T-cell (primary cell): ENCODE results near the gene PSAT1. TPM values are rescaled to one million over a fixed set of nuclear protein-coding genes. Genes with fewer than 3 reads are reported as not detected.
A peak's percentile ranks its signal among the peaks of the same experiment; 100 is the strongest.

Source experiments
- ATAC-seq, 4 experiments: fragments of 200-7000 bp in 3 of 4; fragments of 150-1000 bp in 1 of 4; cut with Tn5 transposase; replicated peaks in 1 of 4; 1 replicate in 3 of 4; 2 replicates in 1 of 4; pipeline ENCODE4 v1.10.0; 2021; ENCODE audit warnings: moderate library complexity in 3 of 4, mild to moderate bottlenecking in 2 of 4, moderate number of reproducible peaks in 1 of 4
- CTCF ChIA-PET, 2 donors: fragments of 300-600 bp; sonication (Branson Sonifier 250); formaldehyde crosslinking; loops; one replicate each; lab custom pipeline; 2022; ENCODE audit warnings: antibody characterized with exemption in 2 of 2; lab: Charles Lee
- POLR2A ChIA-PET, 2 donors: fragments of 300-600 bp; sonication (Branson Sonifier 250); formaldehyde crosslinking; loops; one replicate each; lab custom pipeline; 2022; ENCODE audit warnings: antibody characterized with exemption in 2 of 2; lab: Charles Lee
- DNase-seq, 35 experiments: peaks; one replicate each; pipeline versions ENCODE4 v3.0.0 to v3.0.0-alpha.2; 2013 to 2023
- H3K27ac ChIP-seq: one replicate; pipeline ENCODE4 v1.5.1; 2013; ENCODE audit warnings: low read length
- H3K27me3 ChIP-seq, 2 experiments: replicated peaks in 1 of 2; 1 replicate in 1 of 2; 2 replicates in 1 of 2; pipeline versions ENCODE4 v1.6.1 to v1.7.0; 2013; ENCODE audit warnings: low read length in 1 of 2, mixed read lengths in 1 of 2; ENCODE audit not compliant: control insufficient read depth in 2 of 2, insufficient read depth in 2 of 2; ENCODE audit errors: extremely low read depth in 1 of 2
- H3K36me3 ChIP-seq, 2 donors: 1 replicate in 1 of 2; 2 replicates in 1 of 2; pipeline versions ENCODE4 v1.6.1 to v1.7.0; 2013; ENCODE audit warnings: low read length in 1 of 2; ENCODE audit not compliant: control insufficient read depth in 2 of 2, insufficient read depth in 1 of 2; ENCODE audit errors: extremely low read depth in 1 of 2
- H3K4me1 ChIP-seq, 2 experiments: 1 replicate in 1 of 2; 2 replicates in 1 of 2; pipeline versions ENCODE4 v1.6.1 to v1.7.0; 2013; ENCODE audit warnings: low read length in 2 of 2, mixed read lengths in 1 of 2; ENCODE audit not compliant: insufficient read depth in 2 of 2, control insufficient read depth in 1 of 2; ENCODE audit errors: extremely low read depth in 1 of 2
- H3K4me3 ChIP-seq, 2 donors: 1 replicate in 1 of 2; 2 replicates in 1 of 2; pipeline versions ENCODE4 v1.5.1 to v1.7.0; 2013; ENCODE audit warnings: mild to moderate bottlenecking in 2 of 2, low read length in 1 of 2, moderate library complexity in 1 of 2; ENCODE audit not compliant: control insufficient read depth in 1 of 2; ENCODE audit errors: extremely low read depth in 1 of 2
- H3K9me3 ChIP-seq: 2 replicates; pipeline ENCODE4 v1.7.0; 2013
- H3K27ac Mint-ChIP-seq, 2 donors: one replicate each; pipeline ENCODE4 v1.8.0; 2020 to 2021; ENCODE audit warnings: mild to moderate bottlenecking in 2 of 2, mixed read lengths in 2 of 2
- H3K27me3 Mint-ChIP-seq, 2 donors: one replicate each; pipeline ENCODE4 v1.8.0; 2021 to 2022; ENCODE audit warnings: mixed read lengths in 2 of 2
- H3K36me3 Mint-ChIP-seq: one replicate; pipeline ENCODE4 v1.8.0; 2021; ENCODE audit warnings: mixed read lengths
- H3K4me1 Mint-ChIP-seq, 3 donors: one replicate each; pipeline ENCODE4 v1.8.0; 2020 to 2022; ENCODE audit warnings: mixed read lengths in 3 of 3, mild to moderate bottlenecking in 1 of 3
- H3K4me3 Mint-ChIP-seq, 3 donors: one replicate each; pipeline ENCODE4 v1.8.0; 2020 to 2022; ENCODE audit warnings: mild to moderate bottlenecking in 3 of 3, mixed read lengths in 3 of 3, moderate library complexity in 3 of 3
- H3K9me3 Mint-ChIP-seq, 3 donors: one replicate each; pipeline ENCODE4 v1.8.0; 2020 to 2022; ENCODE audit warnings: mixed read lengths in 3 of 3
- WGBS: methylation state at CpG from one replicate; pipeline ENCODE4 v1.1.5; 2013; ENCODE audit warnings: missing lambda C conversion rate; ENCODE audit not compliant: insufficient coverage; 5-methylcytosine and 5-hydroxymethylcytosine counted together
- total RNA-seq, 35 experiments: library from RNA in 6 of 35; stranded (reverse) in 6 of 35; fragments of 120-200 nt in 1 of 35; gene quantifications; one replicate each; pipeline versions ENCODE4 v1.2.1 to v1.2.4 and lab custom pipeline; 2013 to 2026

The PSAT1 gene
- total RNA-seq, 5 donors from 2014 or later (not counting 1 experiment from before 2014, with no cell fraction given): 2.0 to 37.3 (median 24.9) TPM

DNA sequence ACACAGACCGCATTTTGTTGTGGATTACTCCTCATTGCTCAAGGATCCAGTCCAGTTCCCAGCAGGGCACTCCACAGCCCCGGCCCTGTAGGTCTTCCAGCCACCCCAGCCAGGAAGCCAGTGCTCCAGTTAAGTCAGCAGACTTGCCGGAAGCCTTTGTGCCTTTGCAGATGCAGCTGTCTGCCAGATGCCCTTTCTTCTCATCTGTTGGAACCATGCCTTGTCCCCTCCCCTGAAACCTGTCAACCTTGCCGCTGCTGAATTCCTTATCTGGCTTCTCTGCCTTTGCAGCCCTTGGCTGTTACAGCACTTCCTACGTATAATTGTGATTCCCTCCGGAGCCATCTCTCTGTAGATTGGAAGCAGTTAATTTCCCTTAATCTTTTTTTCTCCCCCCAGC lies 28.4 kb downstream of the PSAT1 start:
- H3K36me3 ChIP-seq: no peaks in the 10 kb centered on the region
- H3K4me3 ChIP-seq: no peak overlapping the region
- ChIA-PET CTCF (no interaction called here), POLR2A (no interaction called here)
- ATAC-seq: no peak
- H3K36me3 Mint-ChIP-seq: peaks cover 26% of the 10 kb centered on the region
- no peaks in the 10 kb centered on the region for H3K4me1 ChIP-seq
- H3K9me3 Mint-ChIP-seq: no peaks in the 10 kb centered on the region
- no peak overlapping the region for H3K27ac Mint-ChIP-seq
- no peak overlapping the region for H3K4me3 Mint-ChIP-seq
- DNase-seq: peak in 1 of 35 experiments; percentile 1
- H3K27me3 Mint-ChIP-seq: no peaks in the 10 kb centered on the region
- WGBS: 52% methylated on average over 3 of the region's 6 CpGs
- no peaks in the 10 kb centered on the region for H3K9me3 ChIP-seq
- H3K4me1 Mint-ChIP-seq: peaks cover 0 to 6% (median 0%) of the 10 kb centered on the region in 3 donors
- H3K27me3 ChIP-seq: no peaks in the 10 kb centered on the region
- H3K27ac ChIP-seq: no peak overlapping the region

DNA sequence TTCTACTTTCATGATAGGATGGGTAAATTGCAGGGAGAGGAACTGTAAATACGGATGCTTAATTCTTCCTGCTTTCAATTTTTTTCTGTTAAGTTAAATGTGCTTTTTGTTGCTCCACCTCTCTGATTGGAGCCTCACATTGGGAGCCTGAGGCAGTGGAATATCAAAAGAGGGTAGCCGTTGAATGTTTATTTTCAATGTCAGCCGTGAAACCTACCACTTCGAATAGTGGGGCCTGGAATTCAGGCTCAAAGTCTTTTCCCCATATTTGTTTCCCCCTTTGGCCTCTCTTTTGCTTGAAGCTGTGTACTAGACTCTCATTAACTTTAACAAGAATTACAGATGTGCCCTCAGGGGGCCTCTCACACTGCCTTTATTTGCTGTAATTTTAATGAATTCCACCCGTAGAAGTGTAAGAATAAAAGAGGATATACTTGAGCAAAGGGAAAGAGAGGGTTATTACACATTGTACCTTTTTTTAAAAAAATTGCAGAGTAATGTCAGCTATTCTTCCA lies 29.0 kb downstream of the PSAT1 start:
- DNase-seq (no peak), ATAC-seq (no peak)
- CTCF ChIA-PET: no interaction called here
- H3K4me1 Mint-ChIP-seq: peaks cover 0 to 6% (median 0%) of the 10 kb centered on the region in 3 donors
- H3K4me1 ChIP-seq: no peaks in the 10 kb centered on the region
- H3K4me3 Mint-ChIP-seq: no peak overlapping the region
- H3K27me3 ChIP-seq: no peaks in the 10 kb centered on the region
- no peak overlapping the region for H3K27ac Mint-ChIP-seq
- no peaks in the 10 kb centered on the region for H3K27me3 Mint-ChIP-seq
- POLR2A ChIA-PET: no interaction called here
- peaks cover 25% of the 10 kb centered on the region for H3K36me3 Mint-ChIP-seq
- H3K4me3 ChIP-seq: no peak overlapping the region
- H3K9me3 ChIP-seq: no peaks in the 10 kb centered on the region
- no peaks in the 10 kb centered on the region for H3K36me3 ChIP-seq
- no peak overlapping the region for H3K27ac ChIP-seq
- WGBS: 100% methylated on average over 3 of the region's 5 CpGs
- H3K9me3 Mint-ChIP-seq: no peaks in the 10 kb centered on the region

DNA sequence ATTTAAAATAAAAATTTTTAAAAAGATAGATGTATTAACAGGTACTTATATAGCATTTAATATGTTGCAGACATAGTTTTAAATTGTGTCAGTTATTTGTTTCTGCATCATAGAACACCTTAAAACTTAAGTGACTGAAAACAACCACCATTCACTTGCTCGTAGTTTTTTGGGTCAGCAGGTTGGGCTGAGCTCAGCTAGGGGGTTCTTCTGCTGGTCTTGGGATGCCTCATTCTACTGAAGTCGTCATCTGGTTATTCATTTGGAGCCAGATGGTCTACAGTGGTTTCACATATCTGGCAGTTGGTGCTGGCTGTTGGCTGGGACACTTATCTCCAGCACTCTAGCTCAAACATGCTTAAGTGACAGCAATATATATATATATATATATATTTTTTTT lies 29.6 kb downstream of the PSAT1 start:
- ChIA-PET CTCF (no interaction called here), POLR2A (interaction anchor here in 1 of 2 donors (0.6 kb wide), 1 partner anchor 52 kb away, joined by 3 read pairs; no protein-coding TSS in a partner anchor)
- H3K4me3 Mint-ChIP-seq: no peak overlapping the region
- 100% methylated on average over 1 of the region's 2 CpGs for WGBS
- H3K27me3 Mint-ChIP-seq: no peaks in the 10 kb centered on the region
- Histone ChIP-seq H3K4me1 (no peaks in the 10 kb centered on the region), H3K27me3 (no peaks in the 10 kb centered on the region), H3K27ac (no peak overlapping the region), H3K36me3 (no peaks in the 10 kb centered on the region), H3K4me3 (no peak overlapping the region), H3K9me3 (no peaks in the 10 kb centered on the region)
- ATAC-seq (no peak), DNase-seq (no peak)
- peaks cover 28% of the 10 kb centered on the region for H3K36me3 Mint-ChIP-seq
- H3K4me1 Mint-ChIP-seq: peaks cover 0 to 6% (median 0%) of the 10 kb centered on the region in 3 donors
- H3K9me3 Mint-ChIP-seq: no peaks in the 10 kb centered on the region
- H3K27ac Mint-ChIP-seq: no peak overlapping the region

DNA sequence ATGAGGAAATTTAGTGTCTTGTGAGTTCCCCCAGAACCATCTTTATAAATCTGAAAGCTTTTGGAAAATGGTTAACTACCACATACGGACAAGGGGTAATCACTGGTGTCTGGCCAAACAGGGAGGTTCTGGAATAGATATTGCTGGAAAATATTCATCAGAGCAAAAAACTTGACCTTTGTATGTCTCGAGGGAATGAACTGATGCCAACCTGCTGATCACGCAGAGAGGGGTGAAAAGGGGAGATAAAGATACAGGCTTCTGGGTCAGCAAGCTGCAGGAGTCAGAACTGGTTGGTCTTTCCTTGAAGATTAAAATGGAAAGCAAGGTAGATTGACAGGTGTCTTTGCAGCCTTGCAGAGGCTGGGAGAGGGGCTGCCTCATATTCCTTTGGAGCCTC lies 35.5 kb downstream of the PSAT1 start:
- Histone ChIP-seq H3K27me3 (no peaks in the 10 kb centered on the region), H3K27ac (no peak overlapping the region), H3K9me3 (no peaks in the 10 kb centered on the region), H3K36me3 (no peaks in the 10 kb centered on the region), H3K4me3 (no peak overlapping the region), H3K4me1 (no peaks in the 10 kb centered on the region)
- DNase-seq (no peak), ATAC-seq (no peak)
- POLR2A ChIA-PET: no interaction called here
- Mint-ChIP-seq H3K36me3 (peaks cover 28% of the 10 kb centered on the region), H3K9me3 (peaks cover 11 to 14% (median 13%) of the 10 kb centered on the region in 3 donors), H3K27me3 (peaks cover 11 to 14% of the 10 kb centered on the region in 2 donors), H3K4me1 (no peaks in the 10 kb centered on the region), H3K27ac (no peak overlapping the region), H3K4me3 (no peak overlapping the region)
- CTCF ChIA-PET: interaction anchor here in 1 of 2 donors (1.2 kb wide), 1 partner anchor 36 kb away, joined by 5 read pairs; no protein-coding TSS in a partner anchor
- whole genome bisulfite sequencing: 100% methylated on average over 3 of the region's 3 CpGs

DNA sequence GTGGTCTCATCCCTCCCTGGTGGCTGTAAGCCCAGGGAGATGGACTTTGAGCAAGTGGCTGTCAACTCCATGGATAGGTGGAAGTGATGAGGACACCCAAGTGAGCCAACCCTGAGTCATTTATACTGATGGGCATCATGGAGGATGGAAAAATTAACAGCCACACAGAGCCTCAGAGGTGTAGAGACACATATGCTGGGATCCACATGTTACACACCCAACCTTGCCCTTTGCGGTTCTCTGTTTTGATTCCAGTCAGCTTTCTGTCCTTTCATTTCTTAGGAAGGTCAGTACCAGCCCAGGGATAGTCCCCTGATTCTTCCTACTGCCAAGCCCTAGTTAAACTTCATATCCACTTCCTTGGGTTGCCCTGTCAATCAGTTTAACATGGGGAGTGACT lies 51.9 kb downstream of the PSAT1 start:
- DNase-seq (no peak), ATAC-seq (no peak)
- Mint-ChIP-seq H3K27me3 (peaks cover 5 to 10% of the 10 kb centered on the region in 2 donors), H3K4me1 (peaks cover 11 to 14% (median 12%) of the 10 kb centered on the region in 3 donors), H3K36me3 (no peaks in the 10 kb centered on the region), H3K27ac (no peak overlapping the region), H3K4me3 (no peak overlapping the region), H3K9me3 (peaks cover 0 to 8% (median under 1%) of the 10 kb centered on the region in 3 donors)
- Histone ChIP-seq H3K27me3 (peaks cover 0 to 8% of the 10 kb centered on the region in 2 experiments), H3K9me3 (no peaks in the 10 kb centered on the region), H3K27ac (no peak overlapping the region), H3K36me3 (no peaks in the 10 kb centered on the region), H3K4me1 (peaks cover 0 to 4% of the 10 kb centered on the region in 2 experiments), H3K4me3 (no peak overlapping the region)
- POLR2A ChIA-PET: no interaction called here
- CTCF ChIA-PET: no interaction called here
- WGBS: 80% methylated on average over 1 of the region's 1 CpG

DNA sequence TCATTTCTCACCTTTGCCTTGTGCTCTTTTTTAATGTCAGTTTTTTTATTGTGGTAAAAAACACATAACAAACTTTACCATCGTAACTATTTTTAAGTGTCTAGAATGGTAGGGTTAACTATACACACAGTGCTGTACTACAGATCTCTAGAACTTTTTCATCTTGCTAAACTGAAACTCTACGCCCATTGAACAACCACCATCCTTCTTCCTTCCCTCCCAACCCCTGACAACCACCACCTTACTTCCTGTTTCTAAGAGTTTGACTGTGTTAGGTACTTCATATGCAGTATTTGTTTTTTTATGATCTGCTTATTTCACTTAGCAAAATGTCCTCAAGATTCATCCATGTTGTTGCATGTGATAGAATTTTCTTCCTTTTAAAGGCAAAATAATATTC lies 54.9 kb downstream of the PSAT1 start:
- H3K4me1 Mint-ChIP-seq: peaks cover 11 to 14% (median 12%) of the 10 kb centered on the region in 3 donors
- peak overlapping the region; percentile 2 to 54 for H3K27ac Mint-ChIP-seq
- WGBS: no CpG with 5 or more reads among the region's 2 CpGs
- H3K27ac ChIP-seq: no peak overlapping the region
- no peaks in the 10 kb centered on the region for H3K36me3 ChIP-seq
- H3K4me1 ChIP-seq: peaks cover 0 to 4% of the 10 kb centered on the region in 2 experiments
- H3K27me3 ChIP-seq: peaks cover 0 to 5% of the 10 kb centered on the region in 2 experiments
- H3K36me3 Mint-ChIP-seq: no peaks in the 10 kb centered on the region
- H3K9me3 Mint-ChIP-seq: peaks cover 0 to 4% (median 0%) of the 10 kb centered on the region in 3 donors
- CTCF ChIA-PET: no interaction called here
- peak in 5 of 35 experiments; percentile 2 to 11 (median 9) for DNase-seq
- H3K9me3 ChIP-seq: no peaks in the 10 kb centered on the region
- POLR2A ChIA-PET: no interaction called here
- peak overlapping the region in 1 of 3 donors; percentile 31 for H3K4me3 Mint-ChIP-seq
- H3K27me3 Mint-ChIP-seq: peaks cover 0 to 7% of the 10 kb centered on the region in 2 donors
- ATAC-seq: peak; percentile 60 to 84 (median 72)
- H3K4me3 ChIP-seq: no peak overlapping the region
